Measurements from ENCODE around the gene PRPF18. TPM values are rescaled to one million over a fixed set of nuclear protein-coding genes. Genes with fewer than 3 reads are reported as not detected.

Gene PRPF18
- polyA plus RNA-seq, 1 donor from 2014 or later, result 56.7 TPM

- Histone ChIP-seq H3K27ac (ENCODE audit: low read length) (no peak overlapping the region), H3K79me2 (replicated peaks; ENCODE audit: insufficient read depth, low read length) (no peaks in the 10 kb centered on the region), H3K36me3 (ENCODE audit: insufficient read depth, low read length) (no peaks in the 10 kb centered on the region), H3K9me2 (ENCODE audit: insufficient read depth, low read length) (no peaks in the 10 kb centered on the region), H3K4me2 (ENCODE audit: low read length) (no peak overlapping the region), H2AFZ (ENCODE audit: low read depth, low read length) (no peak overlapping the region), H3K27me3 (ENCODE audit: insufficient read depth, low read depth, low read length) (no peaks in the 10 kb centered on the region), H3K9me3 (ENCODE audit: low read length) (no peaks in the 10 kb centered on the region), H3K4me3 (ENCODE audit: low read length) (no peak overlapping the region), H3F3A (ENCODE audit: insufficient read depth, low read length, poor library complexity, severe bottlenecking) (no peaks in the 10 kb centered on the region), H3K9ac (ENCODE audit: low read length) (no peak overlapping the region), H4K20me1 (ENCODE audit: insufficient read depth) (no peaks in the 10 kb centered on the region)
- TF ChIP-seq SMC3 (conservative IDR thresholded peaks at IDR 0.05; ENCODE audit: poor library complexity) (no peak), RAD21 (conservative IDR thresholded peaks at IDR 0.05) (no peak), CTCF (IDR thresholded peaks at IDR 0.05; ENCODE audit: poor library complexity, severe bottlenecking) (no peak), EZH2 (IDR thresholded peaks at IDR 0.05; ENCODE audit: borderline replicate concordance, insufficient read depth, low read length, poor library complexity, severe bottlenecking) (no peak), POLR2AphosphoS5 (IDR thresholded peaks at IDR 0.05) (no peak), REST (IDR thresholded peaks at IDR 0.05; ENCODE audit: borderline replicate concordance) (no peak), TAF1 (IDR thresholded peaks at IDR 0.05; ENCODE audit: low read depth) (no peak), MXI1 (conservative IDR thresholded peaks at IDR 0.05; ENCODE audit: poor library complexity, severe bottlenecking) (no peak), EP300 (conservative IDR thresholded peaks at IDR 0.05; ENCODE audit: poor library complexity, severe bottlenecking) (no peak)
Measured at GRCh38 chr10:13542533-13542932, 44.2 kb upstream of the PRPF18 start.

DNA sequence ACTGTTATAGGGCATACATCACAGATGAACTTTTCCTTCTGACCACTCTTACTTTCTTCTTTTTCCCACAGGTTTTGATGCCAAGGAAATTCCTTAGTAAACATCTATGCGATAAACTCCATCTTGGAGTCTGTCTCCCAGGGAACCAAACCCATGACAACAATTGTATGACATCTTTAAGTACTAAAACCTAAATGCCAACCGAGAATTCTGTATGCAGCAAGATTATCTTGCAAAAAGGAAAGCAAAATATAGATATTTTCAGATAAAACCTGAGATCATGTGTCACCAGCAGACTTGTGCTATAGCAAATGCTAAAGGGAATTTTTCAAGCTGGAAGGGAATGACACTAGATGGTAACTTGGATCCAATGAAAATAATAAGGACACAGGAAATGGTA is 36.0 kb upstream of the PRPF18 start:
- no peak overlapping the region for H3K4me2 ChIP-seq (ENCODE audit: low read length)
- no peak overlapping the region for H3K9ac ChIP-seq (ENCODE audit: low read length)
- no peak for TF ChIP-seq MXI1 (conservative IDR thresholded peaks at IDR 0.05; ENCODE audit: poor library complexity, severe bottlenecking)
- no peak for TF ChIP-seq EP300 (conservative IDR thresholded peaks at IDR 0.05; ENCODE audit: poor library complexity, severe bottlenecking)
- TF ChIP-seq REST (IDR thresholded peaks at IDR 0.05; ENCODE audit: borderline replicate concordance), result no peak
- TF ChIP-seq POLR2AphosphoS5 (IDR thresholded peaks at IDR 0.05), result no peak
- no peak for TF ChIP-seq RAD21 (conservative IDR thresholded peaks at IDR 0.05)
- no peak for TF ChIP-seq CTCF (IDR thresholded peaks at IDR 0.05; ENCODE audit: poor library complexity, severe bottlenecking)
- TF ChIP-seq EZH2 (IDR thresholded peaks at IDR 0.05; ENCODE audit: borderline replicate concordance, insufficient read depth, low read length, poor library complexity, severe bottlenecking), result no peak
- no peak for TF ChIP-seq TAF1 (IDR thresholded peaks at IDR 0.05; ENCODE audit: low read depth)
- no peak for TF ChIP-seq SMC3 (conservative IDR thresholded peaks at IDR 0.05; ENCODE audit: poor library complexity)

More for the DNA sequence above, 36.0 kb upstream of the PRPF18 start:
- H3K27me3 ChIP-seq (ENCODE audit: insufficient read depth, low read depth, low read length), result no peaks in the 10 kb centered on the region
- H3K9me2 ChIP-seq (ENCODE audit: insufficient read depth, low read length), result no peaks in the 10 kb centered on the region
- H3F3A ChIP-seq (ENCODE audit: insufficient read depth, low read length, poor library complexity, severe bottlenecking), result no peaks in the 10 kb centered on the region
- H3K4me3 ChIP-seq (ENCODE audit: low read length), result no peak overlapping the region
- H3K27ac ChIP-seq (ENCODE audit: low read length), result no peak overlapping the region
- no peaks in the 10 kb centered on the region for H3K36me3 ChIP-seq (ENCODE audit: insufficient read depth, low read length)
- no peak overlapping the region for H2AFZ ChIP-seq (ENCODE audit: low read depth, low read length)
- no peaks in the 10 kb centered on the region for H4K20me1 ChIP-seq (ENCODE audit: insufficient read depth)
- no peaks in the 10 kb centered on the region for H3K79me2 ChIP-seq (replicated peaks; ENCODE audit: insufficient read depth, low read length)
- H3K9me3 ChIP-seq (ENCODE audit: low read length), result no peaks in the 10 kb centered on the region
